ENCODE measurements around the gene LRMDA. TPM values are rescaled to one million over a fixed set of nuclear protein-coding genes. Genes with fewer than 3 reads are reported as not detected.
A peak's percentile ranks its signal among the peaks of the same experiment; 100 is the strongest.

LRMDA gene
- total RNA-seq, 4 donors from 2014 or later, result 0.88 to 14.1 (median 5.1) TPM; not detected in 1

- Histone ChIP-seq H3K4me3 (no peak overlapping the region), H3K27ac (no peak overlapping the region), H3K27me3 (no peaks in the 10 kb centered on the region), H3K36me3 (no peaks in the 10 kb centered on the region), H3K4me1 (peaks cover 0 to 31% (median 9%) of the 10 kb centered on the region in 3 donors), H3K9me3 (no peaks in the 10 kb centered on the region)
- DNase-seq, result no peak
- 55 to 78% methylated on average over 2 of the region's 2 CpGs for WGBS, 2 donors
- intact Hi-C loops (cut with DNase I), result no loop called here
- TF ChIP-seq CTCF (IDR thresholded peaks at IDR 0.05), result no peak
- TF ChIP-seq POLR2A (IDR thresholded peaks at IDR 0.05), result no peak
These were observed 217.4 kb downstream of the LRMDA start for GRCh38 chr10:75648854-75649253.

GRCh38 chr10:75649466-75649865, 218.0 kb downstream of the LRMDA start:
- H3K4me3 ChIP-seq, result no peak overlapping the region
- intact Hi-C loops (cut with DNase I), result no loop called here
- H3K27ac ChIP-seq, result no peak overlapping the region
- H3K9me3 ChIP-seq, result no peaks in the 10 kb centered on the region
- peaks cover 0 to 38% (median 9%) of the 10 kb centered on the region in 3 donors for H3K4me1 ChIP-seq
- H3K36me3 ChIP-seq, result no peaks in the 10 kb centered on the region
- TF ChIP-seq CTCF (IDR thresholded peaks at IDR 0.05) (no peak), POLR2A (IDR thresholded peaks at IDR 0.05) (no peak)
- no peaks in the 10 kb centered on the region for H3K27me3 ChIP-seq
- DNase-seq, result no peak
- 81 to 92% methylated on average over 1 of the region's 1 CpG for WGBS, 2 donors

DNA sequence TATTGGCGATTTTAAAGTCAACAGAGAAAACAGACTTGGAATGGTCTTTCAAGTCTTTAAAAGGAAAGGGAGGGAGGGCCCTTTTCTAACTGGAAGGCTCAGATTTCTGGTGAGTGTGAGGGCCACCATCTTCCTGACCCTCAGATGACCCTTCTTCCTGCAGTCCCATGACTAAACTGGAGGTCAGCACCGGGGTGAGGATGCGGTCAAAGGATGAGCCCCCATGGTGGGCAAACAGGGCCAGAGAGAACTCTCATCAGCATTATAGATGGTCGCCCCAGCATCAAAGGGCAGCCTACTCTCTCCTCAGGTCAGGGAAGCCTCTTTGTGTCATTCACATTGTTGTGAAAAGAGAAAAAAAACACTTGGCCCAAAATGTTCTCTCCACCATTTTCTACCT, 219.2 kb downstream of the LRMDA start:
- H3K27ac ChIP-seq, result peak overlapping the region in 1 of 4 donors; percentile 10
- TF ChIP-seq POLR2A (IDR thresholded peaks at IDR 0.05) (no peak), CTCF (IDR thresholded peaks at IDR 0.05) (no peak)
- H3K4me1 ChIP-seq, result peaks cover 4 to 48% (median 19%) of the 10 kb centered on the region in 3 donors
- H3K27me3 ChIP-seq, result no peaks in the 10 kb centered on the region
- H3K4me3 ChIP-seq, result no peak overlapping the region
- no peaks in the 10 kb centered on the region for H3K36me3 ChIP-seq
- no peak for DNase-seq
- 68 to 83% methylated on average over 4 of the region's 4 CpGs for WGBS, 2 donors
- intact Hi-C loops (cut with DNase I), result loop anchor here (10.0 kb wide), 1 partner anchor 246 kb away; the partner anchor contains the start of gene ZNF503
- no peaks in the 10 kb centered on the region for H3K9me3 ChIP-seq

GRCh38 chr10:75651417-75651816, 220.0 kb downstream of the LRMDA start:
- WGBS, 2 donors, result 55 to 68% methylated on average over 2 of the region's 2 CpGs

More at GRCh38 chr10:75651417-75651816, 220.0 kb downstream of the LRMDA start:
- intact Hi-C loops (cut with DNase I), result loop anchor here (10.0 kb wide), 1 partner anchor 247 kb away; the partner anchor contains the start of gene ZNF503
- no peaks in the 10 kb centered on the region for H3K27me3 ChIP-seq
- H3K9me3 ChIP-seq, result no peaks in the 10 kb centered on the region
- no peaks in the 10 kb centered on the region for H3K36me3 ChIP-seq
- peak overlapping the region in 3 of 4 donors; percentile 10 to 50 (median 17) for H3K27ac ChIP-seq
- no peak for DNase-seq
- TF ChIP-seq CTCF (IDR thresholded peaks at IDR 0.05) (peak in 3 of 6 experiments; percentile 27 to 51 (median 43)), POLR2A (IDR thresholded peaks at IDR 0.05) (no peak)
- no peak overlapping the region for H3K4me3 ChIP-seq
- peaks cover 4 to 48% (median 16%) of the 10 kb centered on the region in 3 donors for H3K4me1 ChIP-seq
